GM12873 (cell line): ENCODE results near the gene STRN.

Experiments used
- TF ChIP-seq, protein P1 (sequence below): IDR thresholded peaks from 2 replicates; pipeline ENCODE4 v1.5.1; 2012; ENCODE audit warnings: low read depth, mild to moderate bottlenecking, moderate library complexity, low read length, control low read depth; ENCODE audit not compliant: insufficient read depth; ENCODE audit errors: missing control alignments

The STRN gene

DNA sequence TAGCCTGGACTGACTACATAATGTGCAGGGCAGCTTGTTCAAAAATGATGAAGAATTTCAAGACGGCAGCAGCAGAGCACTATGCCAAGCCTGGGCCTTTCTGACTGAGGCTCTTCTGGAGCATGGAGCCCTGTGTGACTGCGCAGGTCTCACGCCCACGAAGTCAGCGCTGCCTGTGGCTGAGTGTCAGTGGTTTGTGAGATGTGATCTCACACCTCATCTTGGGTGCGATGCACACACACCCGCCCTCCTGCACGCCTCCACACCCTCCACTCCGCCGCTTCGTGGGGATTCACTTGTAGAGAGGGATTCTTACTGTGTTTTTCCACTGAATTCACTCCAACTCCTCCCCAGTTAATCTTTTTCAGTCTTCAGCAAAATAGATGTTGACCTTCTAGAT lies 166.0 kb downstream of the STRN start:
- TF ChIP-seq, protein P1, sequence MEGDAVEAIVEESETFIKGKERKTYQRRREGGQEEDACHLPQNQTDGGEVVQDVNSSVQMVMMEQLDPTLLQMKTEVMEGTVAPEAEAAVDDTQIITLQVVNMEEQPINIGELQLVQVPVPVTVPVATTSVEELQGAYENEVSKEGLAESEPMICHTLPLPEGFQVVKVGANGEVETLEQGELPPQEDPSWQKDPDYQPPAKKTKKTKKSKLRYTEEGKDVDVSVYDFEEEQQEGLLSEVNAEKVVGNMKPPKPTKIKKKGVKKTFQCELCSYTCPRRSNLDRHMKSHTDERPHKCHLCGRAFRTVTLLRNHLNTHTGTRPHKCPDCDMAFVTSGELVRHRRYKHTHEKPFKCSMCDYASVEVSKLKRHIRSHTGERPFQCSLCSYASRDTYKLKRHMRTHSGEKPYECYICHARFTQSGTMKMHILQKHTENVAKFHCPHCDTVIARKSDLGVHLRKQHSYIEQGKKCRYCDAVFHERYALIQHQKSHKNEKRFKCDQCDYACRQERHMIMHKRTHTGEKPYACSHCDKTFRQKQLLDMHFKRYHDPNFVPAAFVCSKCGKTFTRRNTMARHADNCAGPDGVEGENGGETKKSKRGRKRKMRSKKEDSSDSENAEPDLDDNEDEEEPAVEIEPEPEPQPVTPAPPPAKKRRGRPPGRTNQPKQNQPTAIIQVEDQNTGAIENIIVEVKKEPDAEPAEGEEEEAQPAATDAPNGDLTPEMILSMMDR: no peak

DNA sequence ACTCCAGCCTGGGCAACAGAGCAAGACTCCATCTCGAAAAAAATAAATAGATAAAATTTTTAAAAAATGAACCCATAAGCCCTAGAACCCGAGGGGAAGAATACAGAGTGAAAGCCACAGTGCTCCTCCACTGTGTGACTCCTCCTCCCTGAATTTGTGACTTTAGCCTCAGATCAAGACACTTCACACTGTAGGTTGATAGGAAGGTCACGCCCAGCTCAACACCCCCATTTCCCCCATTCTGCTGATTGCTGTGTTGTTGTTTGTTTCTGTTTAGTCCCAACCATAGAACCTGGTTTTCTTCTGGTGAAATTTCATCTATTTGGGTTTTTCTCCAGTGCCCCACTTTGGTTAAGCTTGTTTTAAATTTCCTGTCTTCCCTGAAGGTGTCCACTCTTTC lies 167.6 kb downstream of the STRN start:
- TF ChIP-seq, protein P1: no peak

DNA sequence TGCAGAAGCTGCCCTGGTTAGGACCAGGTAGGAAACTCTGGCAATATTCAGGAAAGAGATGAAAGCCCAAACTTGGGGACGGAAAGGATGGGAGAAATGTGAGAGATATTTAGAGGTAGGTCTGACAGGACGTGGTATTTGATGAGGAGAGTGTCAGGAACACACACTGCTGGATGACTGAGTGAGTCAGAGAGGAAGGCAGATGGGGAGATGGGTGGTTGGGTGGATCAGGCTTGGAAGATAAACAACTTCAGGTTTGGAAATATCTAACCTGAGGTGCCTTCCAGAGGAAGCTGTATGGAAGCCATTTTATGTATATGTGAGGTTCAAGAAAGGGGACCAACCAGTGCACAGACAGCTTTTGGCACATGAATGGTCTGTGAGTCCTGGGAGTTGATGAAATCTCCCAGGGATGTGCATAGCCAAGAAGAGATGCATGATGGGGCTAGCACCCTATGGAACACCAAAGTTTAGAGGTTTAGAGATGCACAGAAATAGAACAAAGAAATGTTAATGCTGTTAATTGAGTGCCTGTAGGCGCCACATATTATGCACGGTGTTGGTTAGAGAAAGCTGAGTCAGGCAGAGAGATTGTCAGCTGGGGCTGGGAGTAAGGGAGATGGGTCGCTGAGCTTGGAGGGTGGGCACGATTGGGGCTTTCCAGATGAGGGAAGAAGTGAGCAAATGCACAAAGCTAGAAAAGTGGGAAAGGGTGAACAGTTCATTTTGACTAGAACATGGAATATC lies 168.8 kb downstream of the STRN start:
- TF ChIP-seq, protein P1: no peak
